Caco-2 (cell line): ENCODE results near the gene MLEC. TPM values are rescaled to one million over a fixed set of nuclear protein-coding genes. Genes with fewer than 3 reads are reported as not detected.

Experiments used
- BruUV-seq: library from RNA; stranded (reverse); fragments of 400-500 nt; replicated peaks from 2 replicates; lab custom pipeline; 2021; lab: Mats Ljungman, UMichigan
- CTCF ChIA-PET: fragments of 300-600 bp; sonication (Branson Sonifier 250); formaldehyde crosslinking; loops from one replicate; lab custom pipeline; 2022; ENCODE audit warnings: antibody characterized with exemption; lab: Charles Lee
- POLR2A ChIA-PET: fragments of 300-600 bp; sonication (Branson Sonifier 250); formaldehyde crosslinking; loops from one replicate; lab custom pipeline; 2022; ENCODE audit warnings: antibody characterized with exemption; lab: Charles Lee
- DNase-seq, 2 experiments: peaks; one replicate each; pipeline versions ENCODE4 v3.0.0 to v3.0.0-alpha.2; 2020 to 2022
- H3K27me3 ChIP-seq: replicated peaks from 2 replicates; pipeline ENCODE4 v1.6.0; 2011; ENCODE audit warnings: low read length; ENCODE audit not compliant: control insufficient read depth, insufficient read depth
- H3K36me3 ChIP-seq: 2 replicates; pipeline ENCODE4 v1.5.1; 2011; ENCODE audit warnings: low read length; ENCODE audit not compliant: control insufficient read depth, insufficient read depth
- H3K4me1 ChIP-seq: fragments of 250-450 bp; sonication (Bioruptor Pico); 2 replicates; pipeline ENCODE4 v1.5.1; 2020; ENCODE audit warnings: mild to moderate bottlenecking
- H3K4me3 ChIP-seq: 2 replicates; pipeline ENCODE4 v1.5.1; 2011; ENCODE audit warnings: low read depth, mild to moderate bottlenecking, control low read depth, low read length
- H3K9me3 ChIP-seq: fragments of 250-450 bp; sonication (Bioruptor Pico); 2 replicates; pipeline ENCODE4 v1.5.1; 2020; ENCODE audit warnings: mild to moderate bottlenecking, moderate library complexity
- H3K27ac Mint-ChIP-seq: one replicate; pipeline ENCODE4 v1.8.0; 2022; ENCODE audit warnings: mixed read lengths; ENCODE audit not compliant: unreplicated experiment
- H3K27me3 Mint-ChIP-seq: one replicate; pipeline ENCODE4 v1.8.0; 2022; ENCODE audit warnings: mixed read lengths; ENCODE audit not compliant: insufficient read depth, unreplicated experiment
- H3K36me3 Mint-ChIP-seq: one replicate; pipeline ENCODE4 v1.8.0; 2022; ENCODE audit warnings: mild to moderate bottlenecking, mixed read lengths; ENCODE audit not compliant: insufficient read depth, unreplicated experiment
- H3K4me1 Mint-ChIP-seq: one replicate; pipeline ENCODE4 v1.8.0; 2022; ENCODE audit warnings: low read depth, mixed read lengths; ENCODE audit not compliant: unreplicated experiment
- H3K4me3 Mint-ChIP-seq: one replicate; pipeline ENCODE4 v1.8.0; 2022; ENCODE audit warnings: mild to moderate bottlenecking, moderate library complexity, mixed read lengths; ENCODE audit not compliant: unreplicated experiment
- H3K9me3 Mint-ChIP-seq: one replicate; pipeline ENCODE4 v1.8.0; 2022; ENCODE audit warnings: mixed read lengths; ENCODE audit not compliant: unreplicated experiment
- intact Hi-C: fragments of 100-400 bp; cut with micrococcal nuclease; formaldehyde crosslinking; loops from one replicate; pipeline ENCODE4 v1.10.0; 2022; ENCODE audit not compliant: unreplicated experiment
- total RNA-seq: library from RNA; stranded (reverse); gene quantifications from 2 replicates; pipeline ENCODE4 v1.2.3, GENCODE V29; 2022
- TF ChIP-seq, protein P1 (sequence below), 2 experiments: fragments of 200-600 bp in 1 of 2; IDR thresholded peaks; 1 replicate in 1 of 2; 2 replicates in 1 of 2; pipeline versions ENCODE4 v1.5.1 to v1.8.0; 2011 to 2022; ENCODE audit warnings: antibody characterized with exemption in 1 of 2, control low read depth in 1 of 2, inconsistent platforms in 1 of 2, low read depth in 1 of 2, low read length in 1 of 2, mild to moderate bottlenecking in 1 of 2, moderate library complexity in 1 of 2; ENCODE audit not compliant: insufficient read depth in 1 of 2, severe bottlenecking in 1 of 2, unreplicated experiment in 1 of 2

The MLEC gene
- total RNA-seq, 1 experiment from 2014 or later, result 150 TPM

DNA sequence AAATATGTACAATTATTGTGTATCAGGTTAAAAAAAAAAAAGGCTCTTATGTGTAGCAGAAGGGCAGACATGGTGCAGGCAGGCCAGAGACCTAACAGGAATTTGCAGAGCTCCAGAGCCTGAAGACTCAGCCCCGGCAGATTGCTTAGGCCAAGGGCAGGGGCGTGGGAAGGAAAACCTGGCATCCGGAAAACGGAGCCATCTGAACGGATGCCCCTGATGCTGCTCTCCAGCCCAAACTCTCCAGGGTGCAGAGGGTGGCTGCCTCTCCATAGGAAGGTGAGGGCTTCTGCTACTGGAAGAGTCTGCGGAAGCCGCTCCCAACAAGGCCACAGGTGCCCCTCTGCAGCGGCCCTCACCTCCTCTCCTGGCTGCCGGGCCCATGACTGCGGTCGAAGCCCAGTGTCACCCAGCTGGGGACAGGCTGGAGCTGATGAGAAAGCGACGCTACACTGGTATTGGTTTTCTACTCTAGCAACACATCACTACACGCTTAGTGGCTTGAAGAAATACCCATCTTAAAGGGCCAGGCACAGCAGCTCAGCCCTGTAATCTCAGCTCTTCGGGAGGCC is 58.1 kb downstream of the MLEC start:
- Mint-ChIP-seq H3K9me3 (no peaks in the 10 kb centered on the region), H3K27me3 (no peaks in the 10 kb centered on the region), H3K4me1 (no peaks in the 10 kb centered on the region), H3K4me3 (no peak overlapping the region), H3K36me3 (no peaks in the 10 kb centered on the region), H3K27ac (no peak overlapping the region)
- H3K9me3 ChIP-seq, result no peaks in the 10 kb centered on the region
- H3K4me3 ChIP-seq, result no peak overlapping the region
- CTCF ChIA-PET, result no interaction called here
- intact Hi-C loops, result no loop called here
- no peak for DNase-seq
- no peaks in the 10 kb centered on the region for H3K27me3 ChIP-seq
- TF ChIP-seq, protein P1, sequence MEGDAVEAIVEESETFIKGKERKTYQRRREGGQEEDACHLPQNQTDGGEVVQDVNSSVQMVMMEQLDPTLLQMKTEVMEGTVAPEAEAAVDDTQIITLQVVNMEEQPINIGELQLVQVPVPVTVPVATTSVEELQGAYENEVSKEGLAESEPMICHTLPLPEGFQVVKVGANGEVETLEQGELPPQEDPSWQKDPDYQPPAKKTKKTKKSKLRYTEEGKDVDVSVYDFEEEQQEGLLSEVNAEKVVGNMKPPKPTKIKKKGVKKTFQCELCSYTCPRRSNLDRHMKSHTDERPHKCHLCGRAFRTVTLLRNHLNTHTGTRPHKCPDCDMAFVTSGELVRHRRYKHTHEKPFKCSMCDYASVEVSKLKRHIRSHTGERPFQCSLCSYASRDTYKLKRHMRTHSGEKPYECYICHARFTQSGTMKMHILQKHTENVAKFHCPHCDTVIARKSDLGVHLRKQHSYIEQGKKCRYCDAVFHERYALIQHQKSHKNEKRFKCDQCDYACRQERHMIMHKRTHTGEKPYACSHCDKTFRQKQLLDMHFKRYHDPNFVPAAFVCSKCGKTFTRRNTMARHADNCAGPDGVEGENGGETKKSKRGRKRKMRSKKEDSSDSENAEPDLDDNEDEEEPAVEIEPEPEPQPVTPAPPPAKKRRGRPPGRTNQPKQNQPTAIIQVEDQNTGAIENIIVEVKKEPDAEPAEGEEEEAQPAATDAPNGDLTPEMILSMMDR (IDR thresholded peaks at IDR 0.05; ENCODE audit: insufficient read depth in 1 of 2, low read depth in 1 of 2, low read length in 1 of 2, severe bottlenecking in 1 of 2, unreplicated experiment in 1 of 2), result no peak
- BruUV-seq, result no TSS peak
- H3K4me1 ChIP-seq, result no peaks in the 10 kb centered on the region
- POLR2A ChIA-PET, result interaction anchor here (0.6 kb wide), 2 partner anchors 9 to 608 kb away, joined by 3 read pairs; no protein-coding TSS in a partner anchor
- no peaks in the 10 kb centered on the region for H3K36me3 ChIP-seq

DNA sequence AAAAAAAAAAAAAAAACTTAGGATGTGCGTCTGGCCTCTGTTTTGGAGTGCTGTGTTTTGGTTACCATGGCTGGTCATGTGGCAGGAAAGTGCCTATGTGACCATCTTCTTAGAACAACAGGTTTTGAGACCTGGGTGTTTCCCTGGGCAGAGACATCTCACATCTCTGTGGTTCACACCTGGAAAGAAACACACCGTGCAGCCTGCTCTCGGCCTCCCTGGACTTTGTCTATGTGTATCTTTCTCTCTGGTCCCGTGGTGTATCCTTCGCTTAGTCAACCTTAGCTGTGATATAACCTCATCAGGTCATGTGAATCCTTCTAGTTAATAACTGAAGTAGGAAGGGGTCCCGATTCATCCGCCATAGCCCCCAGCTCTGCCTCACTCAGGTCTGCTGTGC is 61.3 kb downstream of the MLEC start:
- Mint-ChIP-seq H3K4me3 (no peak overlapping the region), H3K9me3 (no peaks in the 10 kb centered on the region), H3K27ac (no peak overlapping the region), H3K27me3 (no peaks in the 10 kb centered on the region), H3K36me3 (no peaks in the 10 kb centered on the region), H3K4me1 (no peaks in the 10 kb centered on the region)
- no peaks in the 10 kb centered on the region for H3K9me3 ChIP-seq
- no peaks in the 10 kb centered on the region for H3K4me1 ChIP-seq
- H3K27me3 ChIP-seq, result no peaks in the 10 kb centered on the region
- TF ChIP-seq, protein P1 (IDR thresholded peaks at IDR 0.05; ENCODE audit: insufficient read depth in 1 of 2, low read depth in 1 of 2, low read length in 1 of 2, severe bottlenecking in 1 of 2, unreplicated experiment in 1 of 2), result no peak
- ChIA-PET POLR2A (no interaction called here), CTCF (no interaction called here)
- no peak overlapping the region for H3K4me3 ChIP-seq
- no TSS peak for BruUV-seq
- no peaks in the 10 kb centered on the region for H3K36me3 ChIP-seq
- intact Hi-C loops, result no loop called here
- DNase-seq, result no peak

DNA sequence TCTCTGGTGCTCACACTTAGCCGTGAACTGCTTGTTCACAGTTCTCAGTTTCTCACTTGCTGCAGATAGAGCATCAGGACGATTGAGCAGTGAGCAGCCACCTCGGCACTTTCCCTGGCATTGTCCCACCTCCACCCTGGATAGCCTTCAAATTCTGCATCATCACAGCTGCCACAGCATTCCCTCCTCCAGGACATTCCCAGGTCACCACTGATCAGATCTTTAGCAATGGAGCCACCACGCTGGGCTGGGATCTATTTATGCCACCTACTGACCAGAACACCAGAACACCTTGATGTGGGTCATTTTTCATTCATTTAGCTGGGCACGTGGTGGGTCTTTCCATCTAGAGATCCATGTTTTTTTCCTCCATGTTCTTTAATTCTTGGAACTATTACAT is 62.3 kb downstream of the MLEC start:
- Histone ChIP-seq H3K27me3 (no peaks in the 10 kb centered on the region), H3K4me3 (no peak overlapping the region), H3K36me3 (no peaks in the 10 kb centered on the region), H3K9me3 (no peaks in the 10 kb centered on the region), H3K4me1 (no peaks in the 10 kb centered on the region)
- BruUV-seq, result no TSS peak
- no peaks in the 10 kb centered on the region for H3K27me3 Mint-ChIP-seq
- no peak overlapping the region for H3K4me3 Mint-ChIP-seq
- H3K27ac Mint-ChIP-seq, result no peak overlapping the region
- TF ChIP-seq, protein P1 (IDR thresholded peaks at IDR 0.05; ENCODE audit: insufficient read depth in 1 of 2, low read depth in 1 of 2, low read length in 1 of 2, severe bottlenecking in 1 of 2, unreplicated experiment in 1 of 2), result no peak
- DNase-seq, result no peak
- H3K9me3 Mint-ChIP-seq, result no peaks in the 10 kb centered on the region
- intact Hi-C loops, result no loop called here
- H3K4me1 Mint-ChIP-seq, result no peaks in the 10 kb centered on the region
- ChIA-PET CTCF (interaction anchor here (0.7 kb wide), 1 partner anchor 260 kb away, joined by 3 read pairs; no protein-coding TSS in a partner anchor), POLR2A (no interaction called here)
- H3K36me3 Mint-ChIP-seq, result no peaks in the 10 kb centered on the region
